HUES64 (cell line): Measurements from ENCODE around the gene SEMA4D.
A peak's percentile ranks its signal among the peaks of the same experiment; 100 is the strongest.

Experiments used
- H3K27ac ChIP-seq: 2 replicates; pipeline ENCODE4 v1.7.0; 2013; ENCODE audit warnings: low read depth, low read length, inconsistent platforms
- H3K27me3 ChIP-seq: 2 replicates; pipeline ENCODE4 v1.6.1; 2013; ENCODE audit warnings: mild to moderate bottlenecking, low read length; ENCODE audit not compliant: insufficient read depth
- H3K36me3 ChIP-seq: 2 replicates; pipeline ENCODE4 v1.6.1; 2013; ENCODE audit warnings: mild to moderate bottlenecking, low read length; ENCODE audit not compliant: insufficient read depth
- H3K4me1 ChIP-seq: 2 replicates; pipeline ENCODE4 v1.6.1; 2013; ENCODE audit warnings: mild to moderate bottlenecking, low read length, moderate library complexity; ENCODE audit not compliant: insufficient read depth
- H3K4me3 ChIP-seq: 2 replicates; pipeline ENCODE4 v1.5.1; 2013; ENCODE audit warnings: mild to moderate bottlenecking, low read length, moderate library complexity
- H3K9ac ChIP-seq: 2 replicates; pipeline ENCODE4 v1.6.1; 2013; ENCODE audit warnings: mild to moderate bottlenecking, low read depth, low read length
- H3K9me3 ChIP-seq: 2 replicates; pipeline ENCODE4 v1.6.1; 2013; ENCODE audit warnings: low read depth, low read length; ENCODE audit not compliant: insufficient read depth
- WGBS: fragments of 150-250, 120-280 bp; methylation state at CpG from one replicate; pipeline ENCODE4 v1.1.7; 2013; ENCODE audit warnings: missing lambda C conversion rate; 5-methylcytosine and 5-hydroxymethylcytosine counted together

The SEMA4D gene

GRCh38 chr9:89440951-89441654 is 56.8 kb downstream of the SEMA4D start:
- Histone ChIP-seq H3K27me3 (no peaks in the 10 kb centered on the region), H3K27ac (no peak overlapping the region), H3K4me3 (no peak overlapping the region), H3K36me3 (no peaks in the 10 kb centered on the region), H3K9ac (no peak overlapping the region), H3K9me3 (no peaks in the 10 kb centered on the region), H3K4me1 (peaks cover 10% of the 10 kb centered on the region)
- 95% methylated on average over 14 of the region's 16 CpGs for WGBS

GRCh38 chr9:89440548-89440947 is 57.4 kb downstream of the SEMA4D start:
- Histone ChIP-seq H3K9ac (no peak overlapping the region), H3K9me3 (no peaks in the 10 kb centered on the region), H3K27me3 (no peaks in the 10 kb centered on the region), H3K4me3 (no peak overlapping the region), H3K36me3 (no peaks in the 10 kb centered on the region), H3K27ac (no peak overlapping the region), H3K4me1 (peaks cover 15% of the 10 kb centered on the region)
- 91% methylated on average over 7 of the region's 7 CpGs for WGBS

GRCh38 chr9:89440046-89440445 is 57.9 kb downstream of the SEMA4D start:
- no peaks in the 10 kb centered on the region for H3K9me3 ChIP-seq
- no peaks in the 10 kb centered on the region for H3K36me3 ChIP-seq
- H3K4me1 ChIP-seq: peaks cover 18% of the 10 kb centered on the region
- no peak overlapping the region for H3K27ac ChIP-seq
- no peaks in the 10 kb centered on the region for H3K27me3 ChIP-seq
- no peak overlapping the region for H3K4me3 ChIP-seq
- H3K9ac ChIP-seq: no peak overlapping the region
- 92% methylated on average over 7 of the region's 8 CpGs for WGBS

- WGBS: 93% methylated on average over 10 of the region's 10 CpGs
- Histone ChIP-seq H3K27ac (no peak overlapping the region), H3K4me3 (no peak overlapping the region), H3K36me3 (no peaks in the 10 kb centered on the region), H3K27me3 (no peaks in the 10 kb centered on the region), H3K9me3 (no peaks in the 10 kb centered on the region), H3K9ac (no peak overlapping the region), H3K4me1 (peaks cover 23% of the 10 kb centered on the region)
Observed at GRCh38 chr9:89439571-89439970, 58.3 kb downstream of the SEMA4D start.

GRCh38 chr9:89438194-89438593 is 59.7 kb downstream of the SEMA4D start:
- no peak overlapping the region for H3K9ac ChIP-seq
- no peak overlapping the region for H3K27ac ChIP-seq
- peaks cover 32% of the 10 kb centered on the region for H3K4me1 ChIP-seq
- no peaks in the 10 kb centered on the region for H3K36me3 ChIP-seq
- H3K27me3 ChIP-seq: no peaks in the 10 kb centered on the region
- 91% methylated on average over 6 of the region's 7 CpGs for WGBS
- H3K9me3 ChIP-seq: no peaks in the 10 kb centered on the region
- no peak overlapping the region for H3K4me3 ChIP-seq

GRCh38 chr9:89437772-89438171 is 60.1 kb downstream of the SEMA4D start:
- Histone ChIP-seq H3K27ac (no peak overlapping the region), H3K4me3 (no peak overlapping the region), H3K9me3 (no peaks in the 10 kb centered on the region), H3K9ac (no peak overlapping the region), H3K27me3 (no peaks in the 10 kb centered on the region), H3K36me3 (no peaks in the 10 kb centered on the region), H3K4me1 (peaks cover 32% of the 10 kb centered on the region)
- 90% methylated on average over 5 of the region's 5 CpGs for WGBS

GRCh38 chr9:89436963-89437625 is 60.8 kb downstream of the SEMA4D start:
- H3K4me1 ChIP-seq: peaks cover 32% of the 10 kb centered on the region
- WGBS: 87% methylated on average over 17 of the region's 17 CpGs
- H3K9ac ChIP-seq: peak overlapping the region; percentile 53; the same call in 1 of the 2 replicates
- peak overlapping the region; percentile 95 for H3K27ac ChIP-seq
- no peak overlapping the region for H3K4me3 ChIP-seq
- H3K27me3 ChIP-seq: no peaks in the 10 kb centered on the region
- H3K36me3 ChIP-seq: no peaks in the 10 kb centered on the region
- no peaks in the 10 kb centered on the region for H3K9me3 ChIP-seq

GRCh38 chr9:89436326-89436725 is 61.6 kb downstream of the SEMA4D start:
- H3K9ac ChIP-seq: peak overlapping the region; percentile 53; the same call in 1 of the 2 replicates
- no peaks in the 10 kb centered on the region for H3K9me3 ChIP-seq
- no peaks in the 10 kb centered on the region for H3K27me3 ChIP-seq
- no peaks in the 10 kb centered on the region for H3K36me3 ChIP-seq
- peak overlapping the region; percentile 95 for H3K27ac ChIP-seq
- H3K4me1 ChIP-seq: peaks cover 32% of the 10 kb centered on the region
- H3K4me3 ChIP-seq: no peak overlapping the region
- 78% methylated on average over 13 of the region's 13 CpGs for WGBS

GRCh38 chr9:89435071-89435823 is 62.7 kb downstream of the SEMA4D start:
- H3K4me1 ChIP-seq: peaks cover 35% of the 10 kb centered on the region
- peak overlapping the region; percentile 37 for H3K4me3 ChIP-seq

GRCh38 chr9:89434636-89435035 is 63.3 kb downstream of the SEMA4D start:
- Histone ChIP-seq H3K9me3 (no peaks in the 10 kb centered on the region), H3K27ac (peak overlapping the region; percentile 95), H3K4me3 (peak overlapping the region; percentile 14; the same call in 1 of the 2 replicates), H3K27me3 (no peaks in the 10 kb centered on the region), H3K36me3 (no peaks in the 10 kb centered on the region), H3K4me1 (peaks cover 41% of the 10 kb centered on the region), H3K9ac (peak overlapping the region; percentile 43)

More at GRCh38 chr9:89435071-89435823, 62.7 kb downstream of the SEMA4D start:
- Histone ChIP-seq H3K36me3 (no peaks in the 10 kb centered on the region), H3K9me3 (no peaks in the 10 kb centered on the region), H3K27ac (peak overlapping the region; percentile 95), H3K9ac (peak overlapping the region; percentile 53), H3K27me3 (no peaks in the 10 kb centered on the region)
- WGBS: 8% methylated on average over 11 of the region's 11 CpGs

- peaks cover 43% of the 10 kb centered on the region for H3K4me1 ChIP-seq
- WGBS: 92% methylated on average over 11 of the region's 11 CpGs
- peak overlapping the region; percentile 95 for H3K27ac ChIP-seq
Observed at GRCh38 chr9:89433826-89434225, 64.1 kb downstream of the SEMA4D start.

More at GRCh38 chr9:89433826-89434225, 64.1 kb downstream of the SEMA4D start:
- H3K27me3 ChIP-seq: no peaks in the 10 kb centered on the region
- H3K9me3 ChIP-seq: no peaks in the 10 kb centered on the region
- no peak overlapping the region for H3K4me3 ChIP-seq
- H3K36me3 ChIP-seq: no peaks in the 10 kb centered on the region
- H3K9ac ChIP-seq: no peak overlapping the region
